ENCODE results near the gene BTBD7. TPM values are rescaled to one million over a fixed set of nuclear protein-coding genes. Genes with fewer than 3 reads are reported as not detected.

The BTBD7 gene
- total and polyA plus RNA-seq, 9 of the 15 experiments (the other 6 are each of a cell fraction or from before 2014, with no cell fraction given): 2.5 to 12.9 (median 6.2) TPM

DNA sequence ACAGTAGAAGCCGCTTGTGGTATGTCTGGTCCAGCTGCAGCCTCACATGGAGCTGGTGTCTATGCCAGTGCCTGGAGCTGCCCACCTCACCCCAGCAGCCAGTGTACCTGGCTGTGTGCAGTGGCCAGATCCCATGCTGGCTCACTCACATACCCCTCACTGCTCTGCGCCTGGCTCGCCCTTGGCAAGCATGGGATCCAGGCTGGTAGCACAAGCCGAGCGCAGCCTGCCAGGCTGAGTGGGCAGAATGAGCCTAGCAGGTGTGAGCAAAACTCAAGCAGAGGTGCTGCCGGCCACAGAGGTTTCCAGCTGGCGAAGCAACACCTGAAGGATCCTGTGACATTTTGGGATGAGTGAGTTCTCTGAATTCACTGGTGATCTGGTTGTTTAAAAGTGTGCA is 5.0 kb upstream of the BTBD7 start (continued):
- TF ChIP-seq, protein P1, sequence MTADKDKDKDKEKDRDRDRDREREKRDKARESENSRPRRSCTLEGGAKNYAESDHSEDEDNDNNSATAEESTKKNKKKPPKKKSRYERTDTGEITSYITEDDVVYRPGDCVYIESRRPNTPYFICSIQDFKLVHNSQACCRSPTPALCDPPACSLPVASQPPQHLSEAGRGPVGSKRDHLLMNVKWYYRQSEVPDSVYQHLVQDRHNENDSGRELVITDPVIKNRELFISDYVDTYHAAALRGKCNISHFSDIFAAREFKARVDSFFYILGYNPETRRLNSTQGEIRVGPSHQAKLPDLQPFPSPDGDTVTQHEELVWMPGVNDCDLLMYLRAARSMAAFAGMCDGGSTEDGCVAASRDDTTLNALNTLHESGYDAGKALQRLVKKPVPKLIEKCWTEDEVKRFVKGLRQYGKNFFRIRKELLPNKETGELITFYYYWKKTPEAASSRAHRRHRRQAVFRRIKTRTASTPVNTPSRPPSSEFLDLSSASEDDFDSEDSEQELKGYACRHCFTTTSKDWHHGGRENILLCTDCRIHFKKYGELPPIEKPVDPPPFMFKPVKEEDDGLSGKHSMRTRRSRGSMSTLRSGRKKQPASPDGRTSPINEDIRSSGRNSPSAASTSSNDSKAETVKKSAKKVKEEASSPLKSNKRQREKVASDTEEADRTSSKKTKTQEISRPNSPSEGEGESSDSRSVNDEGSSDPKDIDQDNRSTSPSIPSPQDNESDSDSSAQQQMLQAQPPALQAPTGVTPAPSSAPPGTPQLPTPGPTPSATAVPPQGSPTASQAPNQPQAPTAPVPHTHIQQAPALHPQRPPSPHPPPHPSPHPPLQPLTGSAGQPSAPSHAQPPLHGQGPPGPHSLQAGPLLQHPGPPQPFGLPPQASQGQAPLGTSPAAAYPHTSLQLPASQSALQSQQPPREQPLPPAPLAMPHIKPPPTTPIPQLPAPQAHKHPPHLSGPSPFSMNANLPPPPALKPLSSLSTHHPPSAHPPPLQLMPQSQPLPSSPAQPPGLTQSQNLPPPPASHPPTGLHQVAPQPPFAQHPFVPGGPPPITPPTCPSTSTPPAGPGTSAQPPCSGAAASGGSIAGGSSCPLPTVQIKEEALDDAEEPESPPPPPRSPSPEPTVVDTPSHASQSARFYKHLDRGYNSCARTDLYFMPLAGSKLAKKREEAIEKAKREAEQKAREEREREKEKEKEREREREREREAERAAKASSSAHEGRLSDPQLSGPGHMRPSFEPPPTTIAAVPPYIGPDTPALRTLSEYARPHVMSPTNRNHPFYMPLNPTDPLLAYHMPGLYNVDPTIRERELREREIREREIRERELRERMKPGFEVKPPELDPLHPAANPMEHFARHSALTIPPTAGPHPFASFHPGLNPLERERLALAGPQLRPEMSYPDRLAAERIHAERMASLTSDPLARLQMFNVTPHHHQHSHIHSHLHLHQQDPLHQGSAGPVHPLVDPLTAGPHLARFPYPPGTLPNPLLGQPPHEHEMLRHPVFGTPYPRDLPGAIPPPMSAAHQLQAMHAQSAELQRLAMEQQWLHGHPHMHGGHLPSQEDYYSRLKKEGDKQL (CRISPR knock-in tag; IDR thresholded peaks at IDR 0.05; ENCODE audit: borderline replicate concordance): no peak
- no peak for TF ChIP-seq HCFC1 (IDR thresholded peaks at IDR 0.05; ENCODE audit: low read depth, low read length)

- Histone ChIP-seq H3K9me1 (ENCODE audit: control insufficient read depth, insufficient read depth, low read length) (no peaks in the 10 kb centered on the region), H3K9me3 (replicated peaks; ENCODE audit: control insufficient read depth, insufficient read depth, low read depth, low read length) (no peaks in the 10 kb centered on the region), H3K27me3 (ENCODE audit: control insufficient read depth in 2 of 2, insufficient read depth in 2 of 2, low read length in 2 of 2) (no peaks in the 10 kb centered on the region), H4K20me1 (replicated peaks; ENCODE audit: control insufficient read depth, insufficient read depth, low read length) (no peaks in the 10 kb centered on the region), H3K4me3 (no peak overlapping the region), H2AFZ (ENCODE audit: low read depth, low read length) (no peak overlapping the region), H3K4me2 (ENCODE audit: insufficient read depth, low read length) (no peak overlapping the region), H3K4me1 (replicated peaks in 1 of 2; ENCODE audit: control insufficient read depth in 2 of 2, insufficient read depth in 2 of 2, low read length in 2 of 2) (peaks cover 0 to 4% of the 10 kb centered on the region in 2 experiments; a peak in 4 of 5 replicates), H3K27ac (ENCODE audit: extremely low read depth, low read depth, low read length) (no peak overlapping the region), H3K36me3 (ENCODE audit: control insufficient read depth, insufficient read depth, low read length) (no peaks in the 10 kb centered on the region), H3K79me2 (ENCODE audit: control insufficient read depth, insufficient read depth, low read length) (peaks cover 16% of the 10 kb centered on the region), H3K9ac (ENCODE audit: insufficient read depth in 1 of 2, low read depth in 2 of 2, low read length in 2 of 2) (no peak overlapping the region)
- TF ChIP-seq ZFP30 (CRISPR knock-in tag; IDR thresholded peaks at IDR 0.05; ENCODE audit: borderline replicate concordance) (no peak), CBX3 (IDR thresholded peaks at IDR 0.05; ENCODE audit: borderline replicate concordance in 1 of 2, low read length in 2 of 2) (0 out of 3 replicates have a peak, but pooled peaks of 1 of the 2 experiments have one; percentile 37)
- intact Hi-C loops (cut with micrococcal nuclease) (no loop called here), in situ Hi-C loops (cut with MboI) (no loop called here)
- FAIRE-seq: no peak
- DNase-seq (ENCODE audit: extremely low read depth in 1 of 4, low spot score in 3 of 4): no peak
- BruUV-seq (replicated peaks): no TSS peak
- ChIA-PET POLR2A (no interaction called here), CTCF (ENCODE audit: low intra/inter-chr PET ratio) (no interaction called here)
- WGBS (ENCODE audit: insufficient coverage, low coverage, missing lambda C conversion rate): 44% methylated on average over 4 of the region's 4 CpGs
- ATAC-seq: no peak
Measured at GRCh38 chr14:93337143-93337753, 4.4 kb upstream of the BTBD7 start.

Measured in K562 (cell line).